VCaP (cell line): ENCODE data around the gene SGTA.

ENCODE experiments used
- H3K27ac ChIP-seq: fragments of 450-650 bp; 2 replicates; pipeline ENCODE4 v1.5.1; 2017
- CTCF ChIP-seq: fragments of 450-650 bp; conservative IDR thresholded peaks from 2 replicates; pipeline ENCODE4 v1.5.1; 2017; ENCODE audit warnings: mild to moderate bottlenecking, moderate library complexity

Gene SGTA

GRCh38 chr19:2790557-2791271 lies 7.6 kb upstream of the SGTA start:
- H3K27ac ChIP-seq: no peak overlapping the region
- no peak for TF ChIP-seq CTCF

GRCh38 chr19:2790194-2790556 lies 7.1 kb upstream of the SGTA start:
- TF ChIP-seq CTCF: no peak
- no peak overlapping the region for H3K27ac ChIP-seq

- no peak for TF ChIP-seq CTCF
- H3K27ac ChIP-seq: no peak overlapping the region
Observed at GRCh38 chr19:2788237-2788636, 5.2 kb upstream of the SGTA start.

DNA sequence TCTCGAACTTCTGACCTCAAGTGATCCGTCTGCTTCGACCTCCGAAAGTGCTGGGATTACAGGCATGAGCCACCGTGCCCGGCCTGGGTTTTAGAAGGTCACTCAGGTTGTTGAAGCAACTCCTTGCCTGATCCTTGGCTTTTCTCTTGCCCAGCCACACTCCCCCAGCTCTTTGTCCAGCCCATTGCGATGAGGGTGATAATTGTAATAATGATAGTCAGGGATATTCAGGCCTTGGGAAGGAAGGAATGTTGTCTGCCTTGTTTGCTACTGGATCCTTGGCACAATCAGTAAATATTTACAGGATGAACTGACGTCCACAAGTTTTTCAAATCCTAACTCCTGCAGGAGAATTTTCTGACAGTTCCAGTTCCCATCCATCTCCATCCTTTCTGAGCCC lies 4.0 kb upstream of the SGTA start:
- TF ChIP-seq CTCF: no peak
- peak overlapping the region; percentile 15; the same call in 1 of the 2 replicates for H3K27ac ChIP-seq

GRCh38 chr19:2785244-2785997 lies 2.3 kb upstream of the SGTA start, which contains the start of gene THOP1:
THOP1 (plus strand) TSS chr19:2785503; CDS start chr19:2785663, 160 bp downstream.
- TF ChIP-seq CTCF: no peak
- H3K27ac ChIP-seq: peak within 1 kb of the TSS; percentile 83

DNA sequence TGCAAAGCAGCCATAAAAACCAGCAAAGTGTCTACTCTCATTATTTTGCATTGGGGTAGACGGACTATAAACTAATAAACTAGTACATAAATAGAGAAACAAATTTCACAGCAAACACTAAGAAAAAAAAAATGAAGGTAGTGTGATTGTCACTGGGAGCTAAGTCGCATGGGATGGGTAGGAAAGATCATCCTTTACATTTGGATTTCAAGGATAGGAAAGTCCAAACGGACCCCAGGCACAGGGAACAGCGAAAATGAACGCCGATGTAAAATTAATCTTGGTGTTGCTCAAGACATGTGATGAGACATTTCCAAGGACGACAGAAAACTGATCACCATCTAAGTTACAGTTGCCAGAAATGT lies 690 bp upstream of the SGTA start:
- TF ChIP-seq CTCF: no peak
- peak overlapping the region; percentile 83 for H3K27ac ChIP-seq

GRCh38 chr19:2782329-2782935 lies 641 bp downstream of the SGTA start:
- no peak for TF ChIP-seq CTCF
- peak overlapping the region; percentile 83 for H3K27ac ChIP-seq
